Measurements from ENCODE around the gene HMGB1.
A peak's percentile ranks its signal among the peaks of the same experiment; 100 is the strongest.

Gene HMGB1

DNA sequence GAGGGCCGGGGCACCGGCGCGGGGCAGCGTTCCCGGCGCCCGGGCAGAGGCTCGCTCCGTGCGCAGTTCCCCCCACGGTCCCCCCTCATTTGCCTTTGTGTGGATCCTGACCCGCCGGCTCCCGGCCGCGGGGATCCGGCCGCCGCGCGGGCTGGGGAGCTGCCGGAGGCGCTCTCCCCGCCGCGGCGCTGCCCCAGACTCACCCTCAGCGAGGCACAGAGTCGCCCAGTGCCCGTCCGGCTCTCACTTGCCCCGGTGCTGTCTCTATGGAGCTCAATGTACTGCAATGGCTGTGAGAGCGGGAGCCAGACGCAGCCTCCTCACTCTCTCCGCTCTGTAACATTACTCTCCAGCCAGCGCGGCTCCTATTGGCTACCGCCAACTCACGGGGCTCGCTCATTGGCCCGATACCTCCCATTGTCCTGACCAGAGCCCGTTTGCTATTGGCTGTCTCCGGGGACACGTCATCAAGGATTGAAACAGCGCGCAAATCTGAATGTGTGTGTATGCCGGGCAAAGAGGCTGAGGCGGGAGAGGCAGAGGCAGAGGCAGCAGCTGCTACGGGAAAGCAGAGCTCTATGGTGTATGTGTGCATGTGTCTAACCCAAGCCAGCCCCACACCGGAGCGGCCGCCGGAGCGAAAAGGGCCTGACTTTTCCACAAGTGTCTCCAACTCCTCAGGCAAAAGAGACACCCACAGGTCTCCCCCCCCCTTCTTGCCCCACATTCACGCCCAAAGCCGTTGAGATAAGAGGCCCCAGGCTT, at the start of gene HMGB1:
Gene HMGB1, minus strand, starts transcription at position 344 of the 765 bp plus-strand sequence. CDS start 2,256 bp downstream, outside the sequence.
- Histone ChIP-seq H3K27me3 (ENCODE audit: control insufficient read depth, insufficient read depth, low read length) (no peaks in the 10 kb centered on the region), H3K4me1 (ENCODE audit: control insufficient read depth, low read depth, low read length) (peaks cover 9% of the 10 kb centered on the region), H3K27ac (ENCODE audit: low read length) (peak within 1 kb of the TSS; percentile 89), H3K9me3 (ENCODE audit: control insufficient read depth, low read depth, low read length) (no peaks in the 10 kb centered on the region), H3K4me3 (ENCODE audit: low read length) (peak within 1 kb of the TSS; percentile 81), H3K9ac (ENCODE audit: low read length) (peak within 1 kb of the TSS; percentile 97), H3K36me3 (ENCODE audit: control insufficient read depth, low read depth, low read length) (peaks cover 29% of the 10 kb centered on the region)

DNA sequence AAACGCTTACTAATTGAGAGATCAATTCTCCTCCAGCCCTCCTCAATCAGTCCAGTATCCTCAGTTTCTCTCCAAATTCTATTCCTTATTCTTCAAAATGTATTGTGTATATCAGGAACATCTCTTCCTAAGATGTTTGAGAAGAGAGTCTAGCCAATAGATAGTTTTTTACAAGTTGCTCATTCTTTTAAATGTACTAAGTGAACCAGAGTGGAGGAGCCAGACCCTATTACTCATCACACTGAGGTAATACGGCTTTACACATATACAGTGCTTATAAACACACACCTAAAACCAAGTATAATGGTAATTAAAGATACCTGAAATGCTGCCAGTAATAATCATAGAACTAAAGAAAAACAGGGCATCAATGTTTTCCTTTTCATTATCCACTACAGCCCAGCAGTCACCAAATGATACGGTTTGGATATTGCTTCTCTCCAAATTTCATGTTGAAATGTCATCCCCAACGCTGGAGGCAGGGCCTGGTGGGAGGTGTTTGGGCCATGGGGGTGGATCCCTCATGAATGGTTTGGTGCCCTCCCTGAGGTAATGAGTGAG, 45.2 kb upstream of the HMGB1 start:
- H3K9me3 ChIP-seq (ENCODE audit: control insufficient read depth, low read depth, low read length), result no peaks in the 10 kb centered on the region
- H3K4me3 ChIP-seq (ENCODE audit: low read length), result no peak overlapping the region
- no peaks in the 10 kb centered on the region for H3K36me3 ChIP-seq (ENCODE audit: control insufficient read depth, low read depth, low read length)
- no peak overlapping the region for H3K27ac ChIP-seq (ENCODE audit: low read length)
- no peak overlapping the region for H3K9ac ChIP-seq (ENCODE audit: low read length)
- no peaks in the 10 kb centered on the region for H3K4me1 ChIP-seq (ENCODE audit: control insufficient read depth, low read depth, low read length)
- no peaks in the 10 kb centered on the region for H3K27me3 ChIP-seq (ENCODE audit: control insufficient read depth, insufficient read depth, low read length)

- H3K9ac ChIP-seq (ENCODE audit: low read length), result no peak overlapping the region
- no peak overlapping the region for H3K27ac ChIP-seq (ENCODE audit: low read length)
- no peaks in the 10 kb centered on the region for H3K36me3 ChIP-seq (ENCODE audit: control insufficient read depth, low read depth, low read length)
- H3K4me3 ChIP-seq (ENCODE audit: low read length), result no peak overlapping the region
- H3K27me3 ChIP-seq (ENCODE audit: control insufficient read depth, insufficient read depth, low read length), result no peaks in the 10 kb centered on the region
- no peaks in the 10 kb centered on the region for H3K4me1 ChIP-seq (ENCODE audit: control insufficient read depth, low read depth, low read length)
- H3K9me3 ChIP-seq (ENCODE audit: control insufficient read depth, low read depth, low read length), result no peaks in the 10 kb centered on the region
Observed at GRCh38 chr13:30510091-30510490, 44.4 kb upstream of the HMGB1 start.

- Histone ChIP-seq H3K9me3 (ENCODE audit: control insufficient read depth, low read depth, low read length) (no peaks in the 10 kb centered on the region), H3K4me1 (ENCODE audit: control insufficient read depth, low read depth, low read length) (no peaks in the 10 kb centered on the region), H3K27me3 (ENCODE audit: control insufficient read depth, insufficient read depth, low read length) (no peaks in the 10 kb centered on the region), H3K9ac (ENCODE audit: low read length) (no peak overlapping the region), H3K36me3 (ENCODE audit: control insufficient read depth, low read depth, low read length) (no peaks in the 10 kb centered on the region), H3K4me3 (ENCODE audit: low read length) (no peak overlapping the region), H3K27ac (ENCODE audit: low read length) (no peak overlapping the region)
Observed at GRCh38 chr13:30509254-30510050, 43.7 kb upstream of the HMGB1 start.

- Histone ChIP-seq H3K9ac (ENCODE audit: low read length) (no peak overlapping the region), H3K4me3 (ENCODE audit: low read length) (no peak overlapping the region), H3K27ac (ENCODE audit: low read length) (no peak overlapping the region), H3K27me3 (ENCODE audit: control insufficient read depth, insufficient read depth, low read length) (no peaks in the 10 kb centered on the region), H3K36me3 (ENCODE audit: control insufficient read depth, low read depth, low read length) (no peaks in the 10 kb centered on the region), H3K4me1 (ENCODE audit: control insufficient read depth, low read depth, low read length) (no peaks in the 10 kb centered on the region), H3K9me3 (ENCODE audit: control insufficient read depth, low read depth, low read length) (no peaks in the 10 kb centered on the region)
Observed at GRCh38 chr13:30504081-30504480, 38.3 kb upstream of the HMGB1 start.

DNA sequence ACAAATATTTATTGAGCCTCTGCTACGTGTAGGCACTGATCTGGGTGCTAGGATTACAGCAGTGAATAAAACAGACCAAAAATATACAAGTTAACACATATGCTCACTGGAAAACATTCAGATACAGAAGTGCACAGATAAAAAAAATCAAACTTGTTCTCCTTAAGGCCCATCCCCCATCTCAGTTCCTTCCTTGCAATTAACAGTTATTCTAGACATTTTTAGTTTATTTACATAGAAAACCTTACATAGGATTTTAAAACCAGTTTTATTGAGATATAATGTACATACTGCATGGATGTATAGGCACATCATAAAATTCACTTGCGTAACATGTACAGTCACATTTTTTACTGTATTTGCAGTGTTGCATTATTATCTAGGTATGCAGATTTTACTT, 36.5 kb upstream of the HMGB1 start:
- Histone ChIP-seq H3K9ac (ENCODE audit: low read length) (no peak overlapping the region), H3K9me3 (ENCODE audit: control insufficient read depth, low read depth, low read length) (no peaks in the 10 kb centered on the region), H3K4me1 (ENCODE audit: control insufficient read depth, low read depth, low read length) (no peaks in the 10 kb centered on the region), H3K27me3 (ENCODE audit: control insufficient read depth, insufficient read depth, low read length) (no peaks in the 10 kb centered on the region), H3K4me3 (ENCODE audit: low read length) (no peak overlapping the region), H3K36me3 (ENCODE audit: control insufficient read depth, low read depth, low read length) (no peaks in the 10 kb centered on the region), H3K27ac (ENCODE audit: low read length) (no peak overlapping the region)

GRCh38 chr13:30499338-30499737, 33.6 kb upstream of the HMGB1 start:
- Histone ChIP-seq H3K27me3 (ENCODE audit: control insufficient read depth, insufficient read depth, low read length) (no peaks in the 10 kb centered on the region), H3K27ac (ENCODE audit: low read length) (no peak overlapping the region), H3K36me3 (ENCODE audit: control insufficient read depth, low read depth, low read length) (no peaks in the 10 kb centered on the region), H3K9me3 (ENCODE audit: control insufficient read depth, low read depth, low read length) (no peaks in the 10 kb centered on the region), H3K4me1 (ENCODE audit: control insufficient read depth, low read depth, low read length) (no peaks in the 10 kb centered on the region), H3K9ac (ENCODE audit: low read length) (no peak overlapping the region), H3K4me3 (ENCODE audit: low read length) (no peak overlapping the region)

DNA sequence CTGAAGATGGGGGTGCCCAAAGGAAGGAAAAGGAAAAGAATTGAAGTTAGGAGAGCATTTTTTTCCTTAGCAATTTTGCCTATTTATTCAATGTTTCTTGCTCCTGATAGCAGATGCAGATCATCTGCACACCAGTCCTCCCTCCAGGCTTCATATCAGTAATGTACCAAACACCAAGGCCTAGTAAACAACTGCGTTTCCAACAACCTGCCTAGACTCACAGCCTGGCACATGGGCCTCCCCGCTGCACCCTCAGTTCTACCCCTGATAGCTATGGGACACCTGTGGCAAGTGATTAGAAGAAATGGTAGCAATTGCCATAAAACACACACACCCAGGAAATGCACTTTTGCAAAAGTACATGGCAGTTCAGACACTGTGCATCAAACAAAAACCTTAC, 30.4 kb upstream of the HMGB1 start:
- H3K4me3 ChIP-seq (ENCODE audit: low read length), result no peak overlapping the region
- no peak overlapping the region for H3K27ac ChIP-seq (ENCODE audit: low read length)
- no peaks in the 10 kb centered on the region for H3K27me3 ChIP-seq (ENCODE audit: control insufficient read depth, insufficient read depth, low read length)
- H3K9me3 ChIP-seq (ENCODE audit: control insufficient read depth, low read depth, low read length), result no peaks in the 10 kb centered on the region
- H3K4me1 ChIP-seq (ENCODE audit: control insufficient read depth, low read depth, low read length), result no peaks in the 10 kb centered on the region
- H3K36me3 ChIP-seq (ENCODE audit: control insufficient read depth, low read depth, low read length), result no peaks in the 10 kb centered on the region
- H3K9ac ChIP-seq (ENCODE audit: low read length), result no peak overlapping the region

GRCh38 chr13:30495746-30496145, 30.0 kb upstream of the HMGB1 start:
- Histone ChIP-seq H3K9ac (ENCODE audit: low read length) (no peak overlapping the region), H3K36me3 (ENCODE audit: control insufficient read depth, low read depth, low read length) (no peaks in the 10 kb centered on the region), H3K27ac (ENCODE audit: low read length) (no peak overlapping the region), H3K27me3 (ENCODE audit: control insufficient read depth, insufficient read depth, low read length) (no peaks in the 10 kb centered on the region), H3K9me3 (ENCODE audit: control insufficient read depth, low read depth, low read length) (no peaks in the 10 kb centered on the region), H3K4me3 (ENCODE audit: low read length) (no peak overlapping the region), H3K4me1 (ENCODE audit: control insufficient read depth, low read depth, low read length) (no peaks in the 10 kb centered on the region)

- Histone ChIP-seq H3K4me3 (ENCODE audit: low read length) (no peak overlapping the region), H3K9ac (ENCODE audit: low read length) (no peak overlapping the region), H3K9me3 (ENCODE audit: control insufficient read depth, low read depth, low read length) (no peaks in the 10 kb centered on the region), H3K27ac (ENCODE audit: low read length) (no peak overlapping the region), H3K27me3 (ENCODE audit: control insufficient read depth, insufficient read depth, low read length) (no peaks in the 10 kb centered on the region), H3K36me3 (ENCODE audit: control insufficient read depth, low read depth, low read length) (no peaks in the 10 kb centered on the region), H3K4me1 (ENCODE audit: control insufficient read depth, low read depth, low read length) (no peaks in the 10 kb centered on the region)
Observed at GRCh38 chr13:30493658-30494381, 28.1 kb upstream of the HMGB1 start.

DNA sequence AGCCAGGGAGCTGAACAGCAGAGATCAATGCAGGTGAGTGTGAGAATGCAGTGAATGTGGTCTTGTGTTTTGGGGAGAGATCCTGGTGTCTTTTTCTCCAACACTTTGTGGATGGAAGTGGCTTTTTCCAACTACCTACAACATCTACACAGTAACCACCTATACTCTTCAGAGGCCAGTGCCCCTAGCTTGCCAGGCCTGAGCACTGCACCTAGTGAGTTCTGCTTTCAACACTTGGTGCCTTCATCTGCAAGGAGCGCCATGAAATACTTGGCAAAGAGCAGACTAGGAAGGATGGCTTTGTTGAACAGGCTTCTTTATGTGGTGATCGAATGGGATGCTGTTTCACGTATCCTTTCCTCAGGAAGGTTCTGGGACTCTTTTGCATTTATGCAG, 21.3 kb upstream of the HMGB1 start:
- Histone ChIP-seq H3K4me1 (ENCODE audit: control insufficient read depth, low read depth, low read length) (peaks cover 11% of the 10 kb centered on the region), H3K27me3 (ENCODE audit: control insufficient read depth, insufficient read depth, low read length) (no peaks in the 10 kb centered on the region), H3K27ac (ENCODE audit: low read length) (no peak overlapping the region), H3K36me3 (ENCODE audit: control insufficient read depth, low read depth, low read length) (no peaks in the 10 kb centered on the region), H3K9me3 (ENCODE audit: control insufficient read depth, low read depth, low read length) (no peaks in the 10 kb centered on the region), H3K4me3 (ENCODE audit: low read length) (no peak overlapping the region), H3K9ac (ENCODE audit: low read length) (no peak overlapping the region)

Measured in iPS-18a (cell line).